HEK293 (cell line): ENCODE data around the gene AQP11.
"Not testable (repeated sequence)": the region's sequence is repeated elsewhere in the genome, so short reads cannot be mapped to it uniquely, and the experiment has no call there.

Experiments used
- CTCF ChIA-PET: fragments of 350-600 bp; formaldehyde crosslinking; extraction: SDS; loops from one replicate; lab custom pipeline; 2021; ENCODE audit warnings: antibody characterized with exemption; lab: Yijun Ruan, JAX
- POLR2A ChIA-PET: fragments of 300-600 bp; formaldehyde crosslinking; extraction: SDS; loops from one replicate; lab custom pipeline; 2020; ENCODE audit warnings: antibody characterized with exemption, inconsistent platforms; lab: Yijun Ruan, JAX
- H3K27ac ChIP-seq: fragments of 200-500 bp; sonication (Bioruptor generic); 2 replicates; pipeline ENCODE4 v1.5.1; 2014; ENCODE audit warnings: low read depth, low read length, control low read depth, inconsistent platforms; ENCODE audit errors: extremely low read depth
- H3K36me3 ChIP-seq, 2 experiments: fragments of 200-500 bp in 1 of 2; sonication (Bioruptor generic) in 1 of 2; 1 replicate in 1 of 2; 2 replicates in 1 of 2; pipeline ENCODE4 v1.5.1; 2014 to 2017; ENCODE audit warnings: inconsistent platforms in 2 of 2, low read length in 2 of 2; ENCODE audit not compliant: control insufficient read depth in 2 of 2, insufficient read depth in 1 of 2
- H3K4me1 ChIP-seq: fragments of 200-500 bp; sonication (Bioruptor generic); 2 replicates; pipeline ENCODE4 v1.5.1; 2014; ENCODE audit warnings: mild to moderate bottlenecking, low read length, inconsistent platforms; ENCODE audit not compliant: control insufficient read depth, insufficient read depth
- H3K4me3 ChIP-seq: 2 replicates; pipeline ENCODE4 v1.5.1; 2011; ENCODE audit warnings: low read depth, mild to moderate bottlenecking, control low read depth, low read length, moderate library complexity
- H3K9me3 ChIP-seq: fragments of 200-500 bp; sonication (Bioruptor generic); 2 replicates; pipeline ENCODE4 v1.5.1; 2014; ENCODE audit warnings: low read depth, low read length, inconsistent platforms; ENCODE audit not compliant: control insufficient read depth, insufficient read depth
- BCL11B ChIP-seq: fragments of 450-650 bp; formaldehyde crosslinking; IDR thresholded peaks from 2 replicates; pipeline ENCODE4 v1.5.1; 2016; ENCODE audit warnings: low read depth, missing biosample characterization, missing genetic modification characterization
- GLI4 ChIP-seq: fragments of 450-650 bp; formaldehyde crosslinking; IDR thresholded peaks from 2 replicates; pipeline ENCODE4 v1.5.1; 2016; ENCODE audit warnings: missing biosample characterization, missing genetic modification characterization
- GLIS2 ChIP-seq: fragments of 450-650 bp; formaldehyde crosslinking; IDR thresholded peaks from 2 replicates; pipeline ENCODE4 v1.5.1; 2016; ENCODE audit warnings: missing biosample characterization, missing genetic modification characterization
- SP7 ChIP-seq: fragments of 450-650 bp; formaldehyde crosslinking; IDR thresholded peaks from 2 replicates; pipeline ENCODE4 v1.5.1; 2016; ENCODE audit warnings: missing biosample characterization, missing genetic modification characterization
- ZBTB17 ChIP-seq: fragments of 450-650 bp; formaldehyde crosslinking; IDR thresholded peaks from 2 replicates; pipeline ENCODE4 v1.5.1; 2016; ENCODE audit warnings: missing biosample characterization, missing genetic modification characterization
- ZBTB21 ChIP-seq: fragments of 450-650 bp; formaldehyde crosslinking; IDR thresholded peaks from 2 replicates; pipeline ENCODE4 v1.5.1; 2017; ENCODE audit warnings: missing biosample characterization, missing genetic modification characterization
- ZBTB7A ChIP-seq: fragments of 450-650 bp; formaldehyde crosslinking; IDR thresholded peaks from 2 replicates; pipeline ENCODE4 v1.5.1; 2016; ENCODE audit warnings: low read depth, missing biosample characterization, missing genetic modification characterization
- ZNF155 ChIP-seq: fragments of 450-650 bp; formaldehyde crosslinking; IDR thresholded peaks from 2 replicates; pipeline ENCODE4 v1.5.1; 2016; ENCODE audit warnings: missing biosample characterization, missing genetic modification characterization
- ZNF302 ChIP-seq: fragments of 450-650 bp; formaldehyde crosslinking; IDR thresholded peaks from 2 replicates; pipeline ENCODE4 v1.5.1; 2016; ENCODE audit warnings: missing biosample characterization, missing genetic modification characterization, low read depth
- ZNF37A ChIP-seq: fragments of 450-650 bp; IDR thresholded peaks from 2 replicates; pipeline ENCODE4 v1.5.1; 2018; ENCODE audit warnings: missing biosample characterization, missing genetic modification characterization
- ZNF391 ChIP-seq: fragments of 450-650 bp; formaldehyde crosslinking; IDR thresholded peaks from 2 replicates; pipeline ENCODE4 v1.5.1; 2016; ENCODE audit warnings: low read depth, missing biosample characterization, missing genetic modification characterization, borderline replicate concordance
- ZNF585B ChIP-seq: fragments of 450-650 bp; formaldehyde crosslinking; IDR thresholded peaks from 2 replicates; pipeline ENCODE4 v1.5.1; 2016; ENCODE audit warnings: missing biosample characterization, missing genetic modification characterization
- ZNF610 ChIP-seq: fragments of 450-650 bp; formaldehyde crosslinking; IDR thresholded peaks from 2 replicates; pipeline ENCODE4 v1.5.1; 2016; ENCODE audit warnings: missing biosample characterization, missing genetic modification characterization, borderline replicate concordance
- ZNF654 ChIP-seq: fragments of 450-650 bp; formaldehyde crosslinking; IDR thresholded peaks from 2 replicates; pipeline ENCODE4 v1.5.1; 2016; ENCODE audit warnings: low read depth, missing biosample characterization, missing genetic modification characterization
- ZNF658 ChIP-seq: fragments of 450-650 bp; formaldehyde crosslinking; IDR thresholded peaks from 2 replicates; pipeline ENCODE4; 2016; ENCODE audit warnings: missing biosample characterization, missing genetic modification characterization
- ZSCAN16 ChIP-seq: fragments of 450-650 bp; formaldehyde crosslinking; IDR thresholded peaks from 2 replicates; pipeline ENCODE4 v1.5.1; 2016; ENCODE audit warnings: missing biosample characterization, missing genetic modification characterization
- TF ChIP-seq, protein P1 (sequence below): fragments of 450-650 bp; formaldehyde crosslinking; IDR thresholded peaks from 2 replicates; pipeline ENCODE4 v1.5.1; 2016; ENCODE audit warnings: missing biosample characterization, missing genetic modification characterization, borderline replicate concordance
- TF ChIP-seq, protein P2 (sequence below): IDR thresholded peaks from 2 replicates; pipeline ENCODE4 v1.6.1; 2011; ENCODE audit warnings: mild to moderate bottlenecking, low read depth, low read length, borderline replicate concordance
- TF ChIP-seq, protein P3 (sequence below): fragments of 450-650 bp; formaldehyde crosslinking; IDR thresholded peaks from 2 replicates; pipeline ENCODE4 v1.5.1; 2017; ENCODE audit warnings: missing biosample characterization, missing genetic modification characterization
- TF ChIP-seq, protein P4 (sequence below): fragments of 450-650 bp; formaldehyde crosslinking; IDR thresholded peaks from 2 replicates; pipeline ENCODE4 v1.5.1; 2017; ENCODE audit warnings: missing biosample characterization, missing genetic modification characterization

AQP11 gene

DNA sequence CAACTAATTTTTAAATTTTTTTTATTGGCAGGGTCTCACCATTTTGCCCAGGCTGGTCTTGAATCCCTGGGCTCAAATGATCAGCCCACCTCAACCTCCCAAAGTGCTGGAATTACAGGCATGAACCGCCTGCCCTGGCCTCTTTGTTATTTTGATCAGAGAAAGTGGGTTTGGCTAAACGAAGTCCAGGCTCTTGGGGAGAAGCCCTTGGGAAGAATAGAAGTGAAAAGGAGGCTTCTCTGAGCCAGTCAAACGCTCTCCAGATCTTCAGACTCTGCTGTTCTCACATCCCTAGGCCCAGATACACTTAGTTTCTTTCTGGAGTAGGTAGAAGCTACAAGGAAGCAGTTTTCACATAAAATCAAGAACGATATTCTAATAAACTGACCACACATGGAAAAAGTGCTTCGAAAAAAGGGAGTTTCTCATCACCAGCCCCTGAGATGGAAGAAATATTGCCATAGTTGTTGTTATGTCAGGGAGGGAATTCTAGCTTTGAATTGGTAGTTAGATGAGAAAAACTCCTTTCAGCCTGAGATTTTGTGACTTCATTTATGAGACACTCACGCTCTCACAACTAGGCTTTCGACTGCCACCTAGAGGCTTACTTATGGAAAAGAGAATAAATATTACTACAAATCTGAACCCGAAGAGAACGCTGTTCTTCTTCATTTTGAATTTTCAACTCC is 41.7 kb upstream of the AQP11 start:
- POLR2A ChIA-PET = interaction anchor here (1.5 to 2.0 kb wide), 2 partner anchors 75 to 76 kb away, joined by 4 to 6 read pairs; no protein-coding TSS in a partner anchor
- H3K27ac ChIP-seq = no peak overlapping the region

DNA sequence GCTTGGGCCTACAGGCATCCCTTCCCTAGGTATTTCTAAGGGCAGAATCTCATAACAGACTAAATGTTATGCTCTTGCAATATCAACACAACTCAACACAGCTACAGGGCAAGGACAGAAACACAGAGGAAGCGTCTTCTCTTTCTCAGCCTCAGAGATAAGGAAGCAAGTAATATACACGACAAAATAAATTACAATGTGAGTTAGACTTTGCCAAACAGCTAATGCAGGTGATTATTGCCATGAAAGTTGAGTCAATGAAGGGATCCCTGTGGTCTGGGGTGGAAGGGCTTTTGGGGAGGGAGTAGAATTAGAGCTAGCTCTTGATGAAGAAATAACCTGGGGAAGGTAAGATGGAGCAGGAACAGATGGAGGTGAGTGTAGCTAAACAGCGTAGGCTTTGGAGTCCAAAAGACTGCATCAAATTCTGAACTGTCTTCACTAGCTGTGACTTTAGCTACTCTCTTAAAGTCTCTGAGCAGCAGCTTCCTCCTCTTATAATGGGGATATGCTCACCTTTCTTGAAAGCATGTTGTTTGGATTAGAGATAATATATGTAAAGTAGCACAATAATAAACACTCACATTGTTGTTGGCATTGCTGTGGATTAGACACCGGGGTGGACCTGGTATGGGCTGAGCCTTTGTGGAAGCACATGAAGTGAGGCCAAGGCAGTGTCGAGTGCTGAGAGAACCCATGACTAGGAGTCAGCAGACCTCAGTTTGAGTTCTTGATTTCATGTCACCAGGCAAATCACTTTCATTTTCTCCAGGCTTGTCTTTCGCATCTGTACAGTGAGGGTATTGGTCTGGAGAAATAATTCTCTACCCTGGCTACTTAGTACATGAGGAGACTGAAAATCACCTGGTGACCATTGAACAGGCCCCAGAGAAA is 41.0 kb upstream of the AQP11 start:
- Histone ChIP-seq H3K9me3 (no peaks in the 10 kb centered on the region), H3K4me3 (no peak overlapping the region), H3K27ac (no peak overlapping the region), H3K4me1 (no peaks in the 10 kb centered on the region), H3K36me3 (no peaks in the 10 kb centered on the region)
- POLR2A ChIA-PET = interaction anchor here (1.5 to 2.0 kb wide), 2 partner anchors 75 to 77 kb away, joined by 4 to 6 read pairs; no protein-coding TSS in a partner anchor
- TF ChIP-seq, protein P1, sequence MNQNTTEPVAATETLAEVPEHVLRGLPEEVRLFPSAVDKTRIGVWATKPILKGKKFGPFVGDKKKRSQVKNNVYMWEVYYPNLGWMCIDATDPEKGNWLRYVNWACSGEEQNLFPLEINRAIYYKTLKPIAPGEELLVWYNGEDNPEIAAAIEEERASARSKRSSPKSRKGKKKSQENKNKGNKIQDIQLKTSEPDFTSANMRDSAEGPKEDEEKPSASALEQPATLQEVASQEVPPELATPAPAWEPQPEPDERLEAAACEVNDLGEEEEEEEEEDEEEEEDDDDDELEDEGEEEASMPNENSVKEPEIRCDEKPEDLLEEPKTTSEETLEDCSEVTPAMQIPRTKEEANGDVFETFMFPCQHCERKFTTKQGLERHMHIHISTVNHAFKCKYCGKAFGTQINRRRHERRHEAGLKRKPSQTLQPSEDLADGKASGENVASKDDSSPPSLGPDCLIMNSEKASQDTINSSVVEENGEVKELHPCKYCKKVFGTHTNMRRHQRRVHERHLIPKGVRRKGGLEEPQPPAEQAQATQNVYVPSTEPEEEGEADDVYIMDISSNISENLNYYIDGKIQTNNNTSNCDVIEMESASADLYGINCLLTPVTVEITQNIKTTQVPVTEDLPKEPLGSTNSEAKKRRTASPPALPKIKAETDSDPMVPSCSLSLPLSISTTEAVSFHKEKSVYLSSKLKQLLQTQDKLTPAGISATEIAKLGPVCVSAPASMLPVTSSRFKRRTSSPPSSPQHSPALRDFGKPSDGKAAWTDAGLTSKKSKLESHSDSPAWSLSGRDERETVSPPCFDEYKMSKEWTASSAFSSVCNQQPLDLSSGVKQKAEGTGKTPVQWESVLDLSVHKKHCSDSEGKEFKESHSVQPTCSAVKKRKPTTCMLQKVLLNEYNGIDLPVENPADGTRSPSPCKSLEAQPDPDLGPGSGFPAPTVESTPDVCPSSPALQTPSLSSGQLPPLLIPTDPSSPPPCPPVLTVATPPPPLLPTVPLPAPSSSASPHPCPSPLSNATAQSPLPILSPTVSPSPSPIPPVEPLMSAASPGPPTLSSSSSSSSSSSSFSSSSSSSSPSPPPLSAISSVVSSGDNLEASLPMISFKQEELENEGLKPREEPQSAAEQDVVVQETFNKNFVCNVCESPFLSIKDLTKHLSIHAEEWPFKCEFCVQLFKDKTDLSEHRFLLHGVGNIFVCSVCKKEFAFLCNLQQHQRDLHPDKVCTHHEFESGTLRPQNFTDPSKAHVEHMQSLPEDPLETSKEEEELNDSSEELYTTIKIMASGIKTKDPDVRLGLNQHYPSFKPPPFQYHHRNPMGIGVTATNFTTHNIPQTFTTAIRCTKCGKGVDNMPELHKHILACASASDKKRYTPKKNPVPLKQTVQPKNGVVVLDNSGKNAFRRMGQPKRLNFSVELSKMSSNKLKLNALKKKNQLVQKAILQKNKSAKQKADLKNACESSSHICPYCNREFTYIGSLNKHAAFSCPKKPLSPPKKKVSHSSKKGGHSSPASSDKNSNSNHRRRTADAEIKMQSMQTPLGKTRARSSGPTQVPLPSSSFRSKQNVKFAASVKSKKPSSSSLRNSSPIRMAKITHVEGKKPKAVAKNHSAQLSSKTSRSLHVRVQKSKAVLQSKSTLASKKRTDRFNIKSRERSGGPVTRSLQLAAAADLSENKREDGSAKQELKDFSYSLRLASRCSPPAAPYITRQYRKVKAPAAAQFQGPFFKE (tag by site-specific recombination) = no peak
- TF ChIP-seq GLIS2 (no peak), BCL11B (tag by site-specific recombination) (no peak), ZBTB7A (tag by site-specific recombination) (no peak), ZSCAN16 (tag by site-specific recombination) (no peak), GLI4 (tag by site-specific recombination) (no peak), ZNF391 (tag by site-specific recombination) (no peak), ZNF610 (no peak), ZNF658 (tag by site-specific recombination) (no peak), ZBTB21 (tag by site-specific recombination) (no peak), ZNF155 (no peak)
- TF ChIP-seq, protein P2, sequence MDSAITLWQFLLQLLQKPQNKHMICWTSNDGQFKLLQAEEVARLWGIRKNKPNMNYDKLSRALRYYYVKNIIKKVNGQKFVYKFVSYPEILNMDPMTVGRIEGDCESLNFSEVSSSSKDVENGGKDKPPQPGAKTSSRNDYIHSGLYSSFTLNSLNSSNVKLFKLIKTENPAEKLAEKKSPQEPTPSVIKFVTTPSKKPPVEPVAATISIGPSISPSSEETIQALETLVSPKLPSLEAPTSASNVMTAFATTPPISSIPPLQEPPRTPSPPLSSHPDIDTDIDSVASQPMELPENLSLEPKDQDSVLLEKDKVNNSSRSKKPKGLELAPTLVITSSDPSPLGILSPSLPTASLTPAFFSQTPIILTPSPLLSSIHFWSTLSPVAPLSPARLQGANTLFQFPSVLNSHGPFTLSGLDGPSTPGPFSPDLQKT = no peak
- CTCF ChIA-PET = interaction anchor here (0.5 to 3.2 kb wide), 55 partner anchors 9 to 497 kb away, joined by 3 to 40 read pairs (median 4); partner anchors contain the start of gene MYO7A

More for the DNA sequence above, 41.7 kb upstream of the AQP11 start:
- CTCF ChIA-PET = interaction anchor here (0.5 to 3.2 kb wide), 62 partner anchors 8 to 1650 kb away, joined by 3 to 40 read pairs (median 4); partner anchors contain the start of gene MYO7A
- H3K4me1 ChIP-seq = no peaks in the 10 kb centered on the region
- H3K4me3 ChIP-seq = no peak overlapping the region
- H3K36me3 ChIP-seq = no peaks in the 10 kb centered on the region
- no peak for TF ChIP-seq SP7
- TF ChIP-seq ZBTB17 (tag by site-specific recombination) = no peak
- TF ChIP-seq, protein P3, sequence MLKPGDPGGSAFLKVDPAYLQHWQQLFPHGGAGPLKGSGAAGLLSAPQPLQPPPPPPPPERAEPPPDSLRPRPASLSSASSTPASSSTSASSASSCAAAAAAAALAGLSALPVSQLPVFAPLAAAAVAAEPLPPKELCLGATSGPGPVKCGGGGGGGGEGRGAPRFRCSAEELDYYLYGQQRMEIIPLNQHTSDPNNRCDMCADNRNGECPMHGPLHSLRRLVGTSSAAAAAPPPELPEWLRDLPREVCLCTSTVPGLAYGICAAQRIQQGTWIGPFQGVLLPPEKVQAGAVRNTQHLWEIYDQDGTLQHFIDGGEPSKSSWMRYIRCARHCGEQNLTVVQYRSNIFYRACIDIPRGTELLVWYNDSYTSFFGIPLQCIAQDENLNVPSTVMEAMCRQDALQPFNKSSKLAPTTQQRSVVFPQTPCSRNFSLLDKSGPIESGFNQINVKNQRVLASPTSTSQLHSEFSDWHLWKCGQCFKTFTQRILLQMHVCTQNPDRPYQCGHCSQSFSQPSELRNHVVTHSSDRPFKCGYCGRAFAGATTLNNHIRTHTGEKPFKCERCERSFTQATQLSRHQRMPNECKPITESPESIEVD (tag by site-specific recombination) = peak; percentile 80
- TF ChIP-seq, protein P4, sequence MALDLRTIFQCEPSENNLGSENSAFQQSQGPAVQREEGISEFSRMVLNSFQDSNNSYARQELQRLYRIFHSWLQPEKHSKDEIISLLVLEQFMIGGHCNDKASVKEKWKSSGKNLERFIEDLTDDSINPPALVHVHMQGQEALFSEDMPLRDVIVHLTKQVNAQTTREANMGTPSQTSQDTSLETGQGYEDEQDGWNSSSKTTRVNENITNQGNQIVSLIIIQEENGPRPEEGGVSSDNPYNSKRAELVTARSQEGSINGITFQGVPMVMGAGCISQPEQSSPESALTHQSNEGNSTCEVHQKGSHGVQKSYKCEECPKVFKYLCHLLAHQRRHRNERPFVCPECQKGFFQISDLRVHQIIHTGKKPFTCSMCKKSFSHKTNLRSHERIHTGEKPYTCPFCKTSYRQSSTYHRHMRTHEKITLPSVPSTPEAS (tag by site-specific recombination) = no peak
- TF ChIP-seq ZNF585B (tag by site-specific recombination) = no peak
- peak; percentile 70 for TF ChIP-seq ZNF654 (tag by site-specific recombination)
- TF ChIP-seq ZNF37A (tag by site-specific recombination) = no peak
- TF ChIP-seq ZNF302 (tag by site-specific recombination) = no peak
- no peaks in the 10 kb centered on the region for H3K9me3 ChIP-seq

DNA sequence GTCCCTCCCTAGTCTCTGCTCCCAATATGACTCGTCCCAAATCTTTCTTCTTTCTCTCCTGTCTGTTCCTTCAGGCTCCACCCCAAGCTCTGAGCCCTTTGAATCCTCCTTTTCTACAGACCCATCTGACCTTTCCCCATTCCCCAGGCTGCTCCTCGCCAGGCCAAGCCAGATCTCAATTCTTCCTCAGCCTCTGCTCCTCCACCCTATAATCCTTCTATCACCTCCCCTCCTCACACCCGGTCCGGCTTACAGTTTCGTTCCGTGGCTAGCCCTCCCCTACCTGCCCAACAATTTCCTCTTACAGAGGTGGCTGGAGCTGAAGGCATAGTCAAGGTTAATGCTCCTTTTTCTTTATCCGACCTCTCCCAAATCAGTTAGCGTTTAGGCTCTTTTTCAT is 38.3 kb upstream of the AQP11 start:
- CTCF ChIA-PET = interaction anchor here (0.6 kb wide), 1 partner anchor 228 kb away, joined by 4 read pairs; no protein-coding TSS in a partner anchor
- H3K27ac ChIP-seq, H3K36me3 ChIP-seq, POLR2A ChIA-PET, H3K4me1 ChIP-seq, H3K9me3 ChIP-seq, H3K4me3 ChIP-seq: not testable (repeated sequence)
